ENCODE data around the gene KRT85. TPM values are rescaled to one million over a fixed set of nuclear protein-coding genes. Genes with fewer than 3 reads are reported as not detected.

KRT85 gene
- total RNA-seq, 1 donor from 2014 or later = not detected

DNA sequence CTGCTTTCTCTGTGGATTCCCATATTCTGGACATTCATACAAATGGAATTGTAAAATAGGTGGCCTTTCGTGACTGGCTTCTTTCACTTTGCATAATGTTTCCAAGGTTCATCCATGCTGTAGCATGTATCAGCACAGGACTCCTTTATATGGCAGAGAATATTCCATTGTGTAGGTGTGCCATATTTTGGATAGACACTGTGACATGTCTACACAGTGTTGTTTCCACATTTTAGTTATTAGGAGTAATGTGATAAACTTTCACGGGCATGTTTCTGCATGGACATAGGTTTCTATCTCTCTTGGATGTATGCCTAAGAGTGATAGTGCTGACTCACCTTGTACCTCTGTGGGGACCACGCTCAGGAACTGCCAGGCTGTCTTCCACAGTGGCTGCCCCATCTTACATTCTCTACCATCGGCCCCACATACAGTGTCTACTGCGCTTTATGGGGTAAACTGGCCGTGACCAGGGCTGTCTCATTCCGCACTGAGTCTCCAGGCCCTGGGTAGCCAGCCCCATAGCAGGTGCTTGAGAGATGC lies 25.3 kb upstream of the KRT85 start:
- H3K4me3 Mint-ChIP-seq = no peak overlapping the region
- TF ChIP-seq, protein P1, sequence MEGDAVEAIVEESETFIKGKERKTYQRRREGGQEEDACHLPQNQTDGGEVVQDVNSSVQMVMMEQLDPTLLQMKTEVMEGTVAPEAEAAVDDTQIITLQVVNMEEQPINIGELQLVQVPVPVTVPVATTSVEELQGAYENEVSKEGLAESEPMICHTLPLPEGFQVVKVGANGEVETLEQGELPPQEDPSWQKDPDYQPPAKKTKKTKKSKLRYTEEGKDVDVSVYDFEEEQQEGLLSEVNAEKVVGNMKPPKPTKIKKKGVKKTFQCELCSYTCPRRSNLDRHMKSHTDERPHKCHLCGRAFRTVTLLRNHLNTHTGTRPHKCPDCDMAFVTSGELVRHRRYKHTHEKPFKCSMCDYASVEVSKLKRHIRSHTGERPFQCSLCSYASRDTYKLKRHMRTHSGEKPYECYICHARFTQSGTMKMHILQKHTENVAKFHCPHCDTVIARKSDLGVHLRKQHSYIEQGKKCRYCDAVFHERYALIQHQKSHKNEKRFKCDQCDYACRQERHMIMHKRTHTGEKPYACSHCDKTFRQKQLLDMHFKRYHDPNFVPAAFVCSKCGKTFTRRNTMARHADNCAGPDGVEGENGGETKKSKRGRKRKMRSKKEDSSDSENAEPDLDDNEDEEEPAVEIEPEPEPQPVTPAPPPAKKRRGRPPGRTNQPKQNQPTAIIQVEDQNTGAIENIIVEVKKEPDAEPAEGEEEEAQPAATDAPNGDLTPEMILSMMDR (IDR thresholded peaks at IDR 0.05; ENCODE audit: unreplicated experiment) = no peak
- H3K27me3 Mint-ChIP-seq (ENCODE audit: low read depth) = peaks cover 22% of the 10 kb centered on the region
- no peak for DNase-seq (ENCODE audit: low spot score in 2 of 2, unreplicated experiment in 2 of 2)
- no peaks in the 10 kb centered on the region for H3K9me3 Mint-ChIP-seq
- H3K27ac Mint-ChIP-seq = no peak overlapping the region
- H3K4me1 Mint-ChIP-seq = peaks cover 12% of the 10 kb centered on the region
- H3K36me3 Mint-ChIP-seq = no peaks in the 10 kb centered on the region

DNA sequence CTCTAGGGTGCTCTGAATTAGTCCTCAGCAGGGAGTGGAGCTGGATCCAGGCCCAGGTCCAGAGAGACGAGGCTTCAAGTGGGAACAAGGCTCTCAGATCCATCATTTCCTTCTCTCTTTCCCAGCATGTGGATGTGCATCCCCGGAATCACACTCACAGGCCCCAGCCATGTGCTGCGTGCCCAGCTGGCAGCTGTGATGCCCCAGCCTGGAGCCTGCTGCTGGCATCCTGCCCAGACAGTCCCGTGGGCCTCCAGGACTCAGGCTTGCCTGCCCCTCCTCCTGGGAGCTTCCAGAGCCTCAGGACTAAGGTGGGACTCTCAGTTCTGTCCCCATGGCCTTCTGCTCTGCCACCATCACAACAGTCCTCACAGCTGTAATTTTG lies 24.3 kb upstream of the KRT85 start:
- Mint-ChIP-seq H3K36me3 (no peaks in the 10 kb centered on the region), H3K27me3 (ENCODE audit: low read depth) (peaks cover 14% of the 10 kb centered on the region), H3K27ac (no peak overlapping the region), H3K4me1 (peaks cover 12% of the 10 kb centered on the region), H3K4me3 (no peak overlapping the region), H3K9me3 (no peaks in the 10 kb centered on the region)
- TF ChIP-seq, protein P1 (IDR thresholded peaks at IDR 0.05; ENCODE audit: unreplicated experiment) = no peak
- no peak for DNase-seq (ENCODE audit: low spot score in 2 of 2, unreplicated experiment in 2 of 2)

DNA sequence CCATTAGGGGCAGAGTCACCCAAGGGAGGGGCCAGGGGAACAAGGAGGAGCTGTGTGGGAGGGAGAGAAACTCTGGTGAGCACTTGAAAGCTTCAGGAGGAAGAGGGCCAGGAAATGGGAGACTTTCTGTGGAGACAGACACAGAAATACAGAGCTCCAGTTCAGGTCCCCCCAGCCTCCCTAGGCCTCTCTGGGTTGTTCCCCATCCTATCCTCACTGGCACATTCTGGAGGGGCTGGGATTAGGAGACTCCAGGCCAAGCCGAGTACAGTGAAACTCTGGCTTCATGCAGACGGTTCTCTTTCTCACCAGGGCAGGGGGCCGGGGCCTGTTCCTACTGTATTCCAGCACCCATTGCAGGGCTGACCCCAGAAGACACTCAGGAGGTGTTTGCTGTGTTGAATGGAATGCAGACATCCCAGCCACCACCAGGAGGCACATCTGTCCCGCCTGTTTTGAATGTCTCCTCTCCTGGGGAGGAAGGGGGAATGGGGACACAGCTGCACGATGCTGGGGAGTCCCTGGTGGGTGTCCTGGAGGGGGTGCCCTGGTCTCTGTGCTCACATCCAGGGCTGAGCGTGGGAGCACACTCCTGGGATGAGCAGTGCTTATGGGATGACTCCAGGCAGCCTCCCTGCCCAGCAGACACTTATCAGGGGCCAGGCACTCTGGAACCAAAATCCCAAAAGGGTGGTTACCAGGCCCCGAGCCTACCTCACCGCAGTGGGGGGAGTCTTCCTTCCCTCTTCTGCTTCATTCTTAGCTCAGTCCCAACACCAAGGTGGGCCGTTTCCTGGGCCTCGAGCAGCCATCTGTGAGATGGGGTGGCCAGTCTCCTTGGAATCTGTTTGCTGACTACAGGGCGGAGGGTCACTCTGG lies 23.7 kb upstream of the KRT85 start:
- no peaks in the 10 kb centered on the region for H3K9me3 Mint-ChIP-seq
- H3K27me3 Mint-ChIP-seq (ENCODE audit: low read depth) = peaks cover 12% of the 10 kb centered on the region
- no peak overlapping the region for H3K4me3 Mint-ChIP-seq
- DNase-seq (ENCODE audit: low spot score in 2 of 2, unreplicated experiment in 2 of 2) = no peak
- H3K27ac Mint-ChIP-seq = no peak overlapping the region
- TF ChIP-seq, protein P1 (IDR thresholded peaks at IDR 0.05; ENCODE audit: unreplicated experiment) = peak; percentile 58
- no peaks in the 10 kb centered on the region for H3K36me3 Mint-ChIP-seq
- H3K4me1 Mint-ChIP-seq = peaks cover 12% of the 10 kb centered on the region

DNA sequence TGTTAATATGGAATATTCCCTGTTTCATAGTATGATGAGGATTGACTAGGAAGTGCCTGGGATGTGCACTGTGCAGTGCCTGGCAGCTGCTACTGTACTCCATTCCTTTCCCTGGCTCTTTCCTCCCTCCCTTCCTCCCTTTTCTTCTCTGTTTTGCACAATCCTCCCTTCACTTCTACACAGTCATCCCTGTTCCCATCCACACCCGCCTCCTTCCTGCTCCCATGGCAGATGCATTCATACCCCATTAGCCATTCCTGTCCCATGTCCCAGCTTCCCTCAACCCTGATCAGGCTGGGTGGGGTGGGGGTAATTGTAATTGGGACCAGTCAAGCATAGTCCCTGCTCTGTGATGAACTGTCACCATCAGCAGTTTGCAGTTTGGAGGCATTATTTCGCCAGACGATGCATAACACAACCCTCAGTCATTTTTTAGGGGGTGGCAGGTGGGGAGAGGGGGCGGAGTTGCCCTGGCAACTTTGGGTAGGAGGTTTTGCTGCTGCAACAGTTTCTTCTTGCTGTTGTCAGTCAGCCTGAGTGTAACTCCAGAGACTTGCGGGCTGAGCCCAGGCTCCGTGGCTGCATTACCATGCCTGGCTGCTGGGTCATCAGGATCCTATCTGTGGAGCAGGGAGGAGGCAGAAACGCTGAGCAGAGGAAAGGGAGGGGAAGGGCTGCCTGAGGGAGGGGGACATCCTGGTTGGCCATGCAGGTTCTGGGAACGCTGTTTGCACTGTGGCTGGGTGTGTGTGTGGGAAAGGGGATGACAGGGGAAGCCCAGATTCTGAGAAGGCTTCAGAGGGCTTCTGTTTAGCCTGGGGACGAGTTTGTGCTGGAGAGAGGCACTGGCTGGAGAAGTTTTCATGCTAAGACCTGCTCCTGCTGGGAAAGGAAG lies 22.3 kb upstream of the KRT85 start:
- Mint-ChIP-seq H3K36me3 (no peaks in the 10 kb centered on the region), H3K4me1 (peaks cover 12% of the 10 kb centered on the region), H3K4me3 (no peak overlapping the region), H3K27me3 (ENCODE audit: low read depth) (peaks cover 9% of the 10 kb centered on the region), H3K9me3 (no peaks in the 10 kb centered on the region), H3K27ac (no peak overlapping the region)
- DNase-seq (ENCODE audit: low spot score in 2 of 2, unreplicated experiment in 2 of 2) = no peak
- TF ChIP-seq, protein P1 (IDR thresholded peaks at IDR 0.05; ENCODE audit: unreplicated experiment) = no peak

DNA sequence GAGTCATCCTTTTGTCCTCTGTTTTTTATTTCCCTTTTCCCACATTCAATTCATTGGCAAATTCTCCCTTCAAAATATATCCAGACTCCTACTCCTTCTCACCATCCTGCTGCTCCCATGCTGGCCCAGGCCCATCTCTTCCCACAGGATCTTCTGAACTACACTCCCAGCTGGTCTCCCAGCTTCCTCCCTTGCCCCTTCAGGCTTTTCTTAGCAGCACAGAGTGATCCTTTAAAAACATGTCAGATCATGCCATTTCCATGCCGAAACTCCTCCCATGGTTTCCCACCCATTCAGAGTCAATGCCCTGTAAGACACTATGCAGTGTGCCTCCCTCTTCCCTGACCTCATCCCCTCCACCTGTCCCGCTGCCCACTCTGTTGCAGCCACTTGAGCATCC lies 20.6 kb upstream of the KRT85 start:
- H3K4me1 Mint-ChIP-seq = peaks cover 12% of the 10 kb centered on the region
- DNase-seq (ENCODE audit: low spot score in 2 of 2, unreplicated experiment in 2 of 2) = no peak
- H3K9me3 Mint-ChIP-seq = no peaks in the 10 kb centered on the region
- peaks cover 12% of the 10 kb centered on the region for H3K27me3 Mint-ChIP-seq (ENCODE audit: low read depth)
- no peak overlapping the region for H3K27ac Mint-ChIP-seq
- TF ChIP-seq, protein P1 (IDR thresholded peaks at IDR 0.05; ENCODE audit: unreplicated experiment) = no peak
- H3K36me3 Mint-ChIP-seq = no peaks in the 10 kb centered on the region
- H3K4me3 Mint-ChIP-seq = no peak overlapping the region
